ENCODE results near the gene UBTD2.

Gene UBTD2

GRCh38 chr5:172173564-172174153 is 109.9 kb downstream of the UBTD2 start:
- ChIA-PET CTCF (interaction anchor here (0.7 to 1.1 kb wide), 2 partner anchors 11 to 261 kb away, joined by 3 to 4 read pairs; no protein-coding TSS in a partner anchor), POLR2A (interaction anchor here (1.1 kb wide), 1 partner anchor 15 kb away, joined by 4 read pairs; the partner anchor contains the start of gene STK10)
- DNase-seq (ENCODE audit: extremely low spot score), result no peak

DNA sequence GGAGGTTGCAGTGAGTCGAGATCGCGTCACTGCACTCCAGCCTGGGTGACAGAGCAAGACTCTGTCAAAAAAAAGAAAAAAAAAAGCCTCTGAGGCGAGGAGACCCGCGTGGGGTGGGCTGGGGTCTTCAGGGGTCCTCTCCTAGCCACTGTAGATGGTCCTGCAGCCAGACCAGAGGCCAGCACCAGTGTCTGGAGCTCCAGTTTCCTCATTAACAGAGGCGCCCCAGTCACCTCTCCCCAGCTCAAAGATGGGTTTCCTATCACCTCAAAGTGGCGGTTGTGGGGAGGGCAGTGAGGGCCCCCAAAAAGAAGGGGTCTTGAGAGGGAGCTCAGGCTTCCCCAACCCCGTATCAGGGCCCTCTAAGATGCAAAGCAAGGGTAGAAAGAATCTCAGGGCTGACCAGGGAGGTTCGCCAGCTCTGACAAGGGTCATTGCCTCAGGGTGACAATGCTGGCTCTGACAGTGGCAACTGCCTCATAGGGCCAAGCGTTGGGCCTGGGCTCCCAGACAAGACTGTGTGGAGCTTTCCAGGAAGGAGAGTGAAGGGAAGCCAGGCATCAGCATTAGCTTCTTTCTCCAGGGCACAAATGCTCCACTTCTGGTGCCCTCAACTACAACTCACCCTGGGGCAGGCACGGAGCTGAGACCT is 110.5 kb downstream of the UBTD2 start:
- TF ChIP-seq LEF1 (IDR thresholded peaks at IDR 0.05; ENCODE audit: borderline replicate concordance) (no peak), ELF4 (IDR thresholded peaks at IDR 0.05) (no peak), SP1 (IDR thresholded peaks at IDR 0.05) (no peak), CTBP1 (IDR thresholded peaks at IDR 0.05; ENCODE audit: borderline replicate concordance) (no peak), BHLHE40 (IDR thresholded peaks at IDR 0.05; ENCODE audit: borderline replicate concordance) (no peak), ZNF384 (IDR thresholded peaks at IDR 0.05) (no peak), NFRKB (IDR thresholded peaks at IDR 0.05) (no peak), SUZ12 (IDR thresholded peaks at IDR 0.05) (no peak), TARDBP (IDR thresholded peaks at IDR 0.05) (no peak), PKNOX1 (IDR thresholded peaks at IDR 0.05) (no peak), L3MBTL2 (conservative IDR thresholded peaks at IDR 0.05) (no peak), FOXM1 (IDR thresholded peaks at IDR 0.05; ENCODE audit: borderline replicate concordance) (no peak), FOXA1 (IDR thresholded peaks at IDR 0.05) (no peak), HDGF (IDR thresholded peaks at IDR 0.05; ENCODE audit: borderline replicate concordance) (no peak), ARNT (IDR thresholded peaks at IDR 0.05) (no peak), FOXK2 (IDR thresholded peaks at IDR 0.05) (no peak)
- ChIA-PET POLR2A (interaction anchor here (0.8 to 1.1 kb wide), 2 partner anchors 13 to 16 kb away, joined by 4 read pairs; partner anchors contain the start of gene STK10), CTCF (interaction anchor here (0.7 to 1.1 kb wide), 2 partner anchors 10 to 260 kb away, joined by 3 to 4 read pairs; no protein-coding TSS in a partner anchor)
- DNase-seq (ENCODE audit: extremely low spot score), result no peak

More at GRCh38 chr5:172173564-172174153, 109.9 kb downstream of the UBTD2 start:
- TF ChIP-seq ELF4 (IDR thresholded peaks at IDR 0.05) (no peak), ZNF384 (IDR thresholded peaks at IDR 0.05) (no peak), L3MBTL2 (conservative IDR thresholded peaks at IDR 0.05) (no peak), CTBP1 (IDR thresholded peaks at IDR 0.05; ENCODE audit: borderline replicate concordance) (no peak), LEF1 (IDR thresholded peaks at IDR 0.05; ENCODE audit: borderline replicate concordance) (no peak), HDGF (IDR thresholded peaks at IDR 0.05; ENCODE audit: borderline replicate concordance) (no peak), FOXM1 (IDR thresholded peaks at IDR 0.05; ENCODE audit: borderline replicate concordance) (no peak)

GRCh38 chr5:172171118-172171517 is 112.4 kb downstream of the UBTD2 start:
- ChIA-PET POLR2A (no interaction called here), CTCF (no interaction called here)
- TF ChIP-seq FOXM1 (IDR thresholded peaks at IDR 0.05; ENCODE audit: borderline replicate concordance) (no peak), ELF4 (IDR thresholded peaks at IDR 0.05) (no peak), L3MBTL2 (conservative IDR thresholded peaks at IDR 0.05) (no peak), ARNT (IDR thresholded peaks at IDR 0.05) (no peak), HDGF (IDR thresholded peaks at IDR 0.05; ENCODE audit: borderline replicate concordance) (no peak), NFRKB (IDR thresholded peaks at IDR 0.05) (no peak), CTBP1 (IDR thresholded peaks at IDR 0.05; ENCODE audit: borderline replicate concordance) (no peak), PKNOX1 (IDR thresholded peaks at IDR 0.05) (no peak), TARDBP (IDR thresholded peaks at IDR 0.05) (no peak), BHLHE40 (IDR thresholded peaks at IDR 0.05; ENCODE audit: borderline replicate concordance) (no peak)
- DNase-seq (ENCODE audit: extremely low spot score), result no peak

DNA sequence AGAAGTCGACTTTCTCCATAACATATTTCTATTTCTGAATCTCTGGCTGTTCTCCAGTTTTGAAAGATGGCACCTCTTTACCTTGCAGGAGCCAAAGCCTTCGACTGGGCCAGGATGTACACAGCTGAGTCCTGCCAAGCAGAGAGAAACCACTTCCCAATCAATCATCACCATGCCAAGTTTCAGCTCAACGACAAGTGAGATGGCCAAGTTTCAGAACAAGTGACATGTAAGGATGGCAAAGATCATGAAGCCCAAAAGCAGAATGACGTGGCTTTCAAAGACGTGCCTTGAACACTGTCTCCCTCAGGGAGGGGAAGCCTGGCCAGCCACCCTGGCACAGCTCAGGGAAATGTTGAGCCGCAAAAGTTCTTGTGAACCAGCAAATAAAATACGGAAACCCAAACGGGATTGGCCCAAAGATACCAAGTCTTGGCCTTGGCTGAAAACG is 113.3 kb downstream of the UBTD2 start:
- DNase-seq (ENCODE audit: extremely low spot score), result no peak
- CTCF ChIA-PET, result no interaction called here
- POLR2A ChIA-PET, result no interaction called here
- TF ChIP-seq FOXA1 (IDR thresholded peaks at IDR 0.05) (no peak), ELF4 (IDR thresholded peaks at IDR 0.05) (no peak), PKNOX1 (IDR thresholded peaks at IDR 0.05) (no peak), ZNF384 (IDR thresholded peaks at IDR 0.05) (no peak), L3MBTL2 (conservative IDR thresholded peaks at IDR 0.05) (no peak), HDGF (IDR thresholded peaks at IDR 0.05; ENCODE audit: borderline replicate concordance) (no peak), LEF1 (IDR thresholded peaks at IDR 0.05; ENCODE audit: borderline replicate concordance) (no peak), SP1 (IDR thresholded peaks at IDR 0.05) (no peak), SUZ12 (IDR thresholded peaks at IDR 0.05) (no peak), FOXM1 (IDR thresholded peaks at IDR 0.05; ENCODE audit: borderline replicate concordance) (no peak), NFRKB (IDR thresholded peaks at IDR 0.05) (no peak), BHLHE40 (IDR thresholded peaks at IDR 0.05; ENCODE audit: borderline replicate concordance) (no peak), TARDBP (IDR thresholded peaks at IDR 0.05) (no peak), CTBP1 (IDR thresholded peaks at IDR 0.05; ENCODE audit: borderline replicate concordance) (no peak), FOXK2 (IDR thresholded peaks at IDR 0.05) (no peak), ARNT (IDR thresholded peaks at IDR 0.05) (no peak)

GRCh38 chr5:172169216-172169615 is 114.3 kb downstream of the UBTD2 start:
- DNase-seq (ENCODE audit: extremely low spot score), result no peak
- ChIA-PET POLR2A (no interaction called here), CTCF (no interaction called here)
- TF ChIP-seq L3MBTL2 (conservative IDR thresholded peaks at IDR 0.05) (no peak), SP1 (IDR thresholded peaks at IDR 0.05) (no peak), TARDBP (IDR thresholded peaks at IDR 0.05) (no peak), ELF4 (IDR thresholded peaks at IDR 0.05) (no peak), BHLHE40 (IDR thresholded peaks at IDR 0.05; ENCODE audit: borderline replicate concordance) (no peak), FOXM1 (IDR thresholded peaks at IDR 0.05; ENCODE audit: borderline replicate concordance) (no peak)

Data from HEK293T (cell line).